Pulmonary artery endothelial cell (primary cell): ENCODE data around the gene MAP2K1. TPM values are rescaled to one million over a fixed set of nuclear protein-coding genes. Genes with fewer than 3 reads are reported as not detected.
"Not testable (repeated sequence)": the region's sequence is repeated elsewhere in the genome, so short reads cannot be mapped to it uniquely, and the experiment has no call there.

Experiments used
- DNase-seq: peaks from one replicate; pipeline ENCODE4 v3.0.0-alpha.2; 2011; ENCODE audit warnings: low read depth, low spot score
- total RNA-seq: library from RNA; depleted of rRNA; stranded (reverse); fragments of >200 nt; gene quantifications from 2 replicates; pipeline ENCODE4 v1.2.3, GENCODE V29; 2014

The MAP2K1 gene
- total RNA-seq, 1 donor from 2014 or later: 67.5 TPM

DNA sequence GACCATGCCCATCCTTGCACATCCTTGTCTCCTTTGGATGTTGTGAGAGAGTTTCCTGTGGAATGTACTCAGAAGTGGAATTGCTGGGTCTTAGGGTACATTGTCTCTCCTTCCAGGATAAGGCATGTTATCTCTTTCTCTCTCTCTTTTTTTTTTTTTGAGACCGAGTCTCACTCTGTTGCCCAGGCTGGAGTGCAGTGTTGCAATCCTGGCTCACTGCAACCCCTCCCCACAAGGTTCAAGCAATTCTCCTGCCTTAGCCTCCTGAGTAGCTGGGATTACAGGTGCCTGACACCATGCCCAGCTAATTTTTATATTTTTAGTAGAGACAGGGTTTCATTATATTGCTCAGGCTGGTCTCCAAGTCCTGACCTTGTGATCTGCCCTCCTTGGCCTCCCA lies 6.3 kb downstream of the MAP2K1 start:
- not testable (repeated sequence) for DNase-seq

DNA sequence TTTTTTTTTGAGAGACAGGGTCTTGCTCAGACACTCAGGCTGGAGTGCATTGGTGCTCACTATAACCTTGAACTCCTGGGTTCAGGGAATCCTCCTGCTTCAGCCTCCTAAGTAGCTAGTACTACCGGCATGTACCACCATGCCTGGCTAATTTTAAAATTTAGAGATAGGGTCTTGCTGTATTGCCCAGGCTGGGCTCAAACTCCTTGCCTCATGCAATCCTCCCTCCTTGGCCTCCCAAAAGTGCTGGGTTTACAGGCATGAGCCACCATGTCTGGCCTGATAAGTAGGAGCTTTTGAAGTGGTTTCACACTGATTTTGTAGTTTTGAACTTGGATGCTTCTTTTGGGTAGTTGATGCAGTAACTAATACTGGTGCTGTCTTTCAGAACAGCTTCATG lies 7.8 kb downstream of the MAP2K1 start:
- no peak for DNase-seq

DNA sequence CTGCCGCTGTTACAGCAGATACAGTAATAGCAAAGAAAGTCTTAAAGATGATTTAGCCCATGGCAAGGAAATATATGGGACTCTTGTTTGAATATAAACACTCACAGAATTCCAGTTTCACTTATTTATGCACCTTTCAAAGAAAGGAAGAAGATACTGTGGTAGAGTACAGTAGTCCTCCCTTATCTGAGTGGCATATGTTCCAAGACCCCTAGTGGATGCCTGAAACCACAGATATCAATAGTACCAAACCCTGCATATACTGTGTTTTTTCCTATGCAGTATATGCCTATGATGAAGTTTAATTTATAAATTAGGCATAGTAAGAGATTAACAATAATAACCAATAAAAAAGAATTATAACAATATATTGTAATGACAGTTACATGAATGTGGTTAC lies 8.2 kb downstream of the MAP2K1 start:
- no peak for DNase-seq

DNA sequence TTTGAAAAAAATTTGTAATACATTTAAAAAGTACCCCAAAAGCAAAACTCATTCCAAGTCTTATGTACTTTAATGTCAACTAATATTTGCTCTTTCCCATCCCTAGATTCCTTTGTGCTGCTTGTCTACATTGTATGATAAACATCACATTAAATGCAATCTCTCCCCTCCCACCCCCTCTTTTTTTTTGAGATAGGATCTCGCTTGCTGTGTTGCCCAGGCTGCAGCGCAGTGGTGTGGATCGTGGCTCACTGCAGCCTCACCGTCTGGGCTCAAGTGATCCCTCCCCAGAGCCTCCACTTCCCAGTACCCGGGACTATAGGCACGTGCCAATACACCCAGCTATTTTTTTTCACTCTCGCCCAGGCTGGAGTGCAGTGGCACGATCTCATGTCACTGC lies 12.6 kb downstream of the MAP2K1 start:
- DNase-seq: no peak

DNA sequence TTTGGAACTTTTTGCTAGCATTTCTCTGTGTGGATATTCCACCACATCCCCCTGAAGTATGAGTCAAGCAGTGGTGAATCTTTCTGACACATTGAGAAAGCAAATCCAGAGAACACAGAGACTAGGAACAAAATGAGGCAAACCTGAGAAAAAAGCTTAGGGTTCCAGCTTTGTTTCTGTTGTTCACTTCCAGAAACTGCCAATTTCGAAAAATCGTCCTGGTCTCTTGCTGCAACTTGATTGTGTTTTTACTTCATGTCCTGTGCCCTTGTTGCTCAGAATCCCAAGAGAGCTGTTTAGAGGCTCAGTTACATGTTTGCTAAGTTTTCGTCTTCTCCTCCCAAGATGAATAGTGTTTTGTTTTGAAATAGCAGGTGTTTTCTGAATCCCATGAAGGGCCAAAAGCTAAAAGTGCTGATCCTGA lies 13.7 kb downstream of the MAP2K1 start:
- no peak for DNase-seq

DNA sequence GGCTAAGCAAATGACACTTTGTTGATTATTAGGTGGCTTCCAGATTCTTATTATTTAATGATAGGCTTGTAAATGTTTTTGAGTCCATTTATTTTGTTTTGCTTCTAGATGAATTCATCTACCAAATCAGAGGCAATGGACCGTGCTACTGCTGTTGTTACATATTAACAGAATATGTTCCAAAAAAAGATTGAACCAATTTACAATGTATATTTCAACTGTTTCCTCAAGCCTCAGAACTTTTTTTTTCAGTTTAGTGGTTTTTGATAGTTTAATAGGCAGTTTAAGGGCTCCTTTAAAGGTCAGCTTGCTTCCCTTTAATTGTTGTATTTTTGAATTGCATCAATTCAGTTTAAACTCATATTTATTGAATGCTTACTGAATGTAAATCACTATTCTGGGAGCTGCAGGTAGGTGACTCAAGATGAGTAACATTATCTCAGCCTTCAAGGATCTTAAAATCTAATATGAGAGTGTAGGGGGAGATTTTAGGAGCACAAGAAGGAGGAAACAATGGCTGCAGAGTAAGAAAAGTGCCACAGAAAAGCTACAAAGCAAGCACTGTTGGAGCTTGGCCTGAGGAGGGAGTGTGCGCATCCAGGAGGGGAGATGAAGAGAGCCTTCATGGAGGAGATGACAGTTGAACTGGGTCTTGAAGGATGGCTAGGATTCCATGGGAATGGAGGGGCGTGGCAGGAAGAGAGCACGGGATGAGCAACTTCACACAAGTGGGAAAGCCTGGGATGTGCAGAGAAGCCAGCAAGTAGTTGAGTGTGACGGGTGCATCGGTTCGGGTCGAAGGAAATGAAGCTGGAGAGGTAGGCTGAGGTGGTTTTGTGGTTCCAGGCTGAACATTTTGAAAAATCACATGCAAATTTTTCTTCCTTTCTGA lies 14.7 kb downstream of the MAP2K1 start:
- no peak for DNase-seq

DNA sequence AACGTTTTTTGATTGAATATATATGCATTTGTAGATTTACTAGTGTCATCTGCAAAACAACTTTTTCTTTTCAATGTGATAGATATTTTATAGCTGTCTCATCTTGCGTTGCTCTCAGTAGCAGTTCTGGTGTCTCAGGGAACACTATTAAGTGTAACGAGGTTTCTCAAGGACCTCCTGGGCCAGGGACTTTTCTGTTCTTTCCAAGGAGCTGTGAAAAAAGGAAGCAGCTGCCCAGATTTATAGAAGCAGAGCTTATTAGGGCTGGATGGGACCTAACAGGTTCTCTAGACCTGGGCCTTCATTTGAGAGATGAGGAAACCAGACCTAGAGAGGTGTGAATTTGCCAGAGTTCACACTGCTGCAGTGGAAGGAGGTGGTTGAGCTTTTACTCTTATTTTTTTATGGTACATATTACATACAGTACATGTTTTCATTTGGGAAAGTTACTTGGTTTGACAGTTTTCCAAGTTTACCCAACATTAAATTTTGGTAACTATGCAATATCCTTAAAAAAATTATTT lies 16.1 kb downstream of the MAP2K1 start:
- DNase-seq: no peak

DNA sequence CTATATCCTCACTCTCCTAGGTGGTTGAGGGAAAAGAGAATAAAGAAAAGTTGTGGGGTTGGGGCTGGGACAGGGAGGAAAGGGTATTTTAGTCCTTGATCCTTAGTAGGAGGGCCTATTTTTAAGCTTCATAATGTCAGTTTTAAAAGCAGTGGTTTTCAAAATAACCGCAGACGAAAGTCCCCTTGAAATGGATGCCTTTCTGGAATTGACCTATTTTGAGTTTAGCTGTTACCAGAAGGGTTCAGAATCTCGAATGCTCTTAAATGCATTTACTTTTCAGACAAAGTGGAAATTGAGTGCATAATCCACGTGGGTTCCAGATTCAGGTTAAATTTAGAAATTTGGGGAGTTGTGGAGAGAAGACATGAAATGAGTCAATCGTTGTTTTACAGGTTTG lies 16.6 kb downstream of the MAP2K1 start:
- DNase-seq: no peak

DNA sequence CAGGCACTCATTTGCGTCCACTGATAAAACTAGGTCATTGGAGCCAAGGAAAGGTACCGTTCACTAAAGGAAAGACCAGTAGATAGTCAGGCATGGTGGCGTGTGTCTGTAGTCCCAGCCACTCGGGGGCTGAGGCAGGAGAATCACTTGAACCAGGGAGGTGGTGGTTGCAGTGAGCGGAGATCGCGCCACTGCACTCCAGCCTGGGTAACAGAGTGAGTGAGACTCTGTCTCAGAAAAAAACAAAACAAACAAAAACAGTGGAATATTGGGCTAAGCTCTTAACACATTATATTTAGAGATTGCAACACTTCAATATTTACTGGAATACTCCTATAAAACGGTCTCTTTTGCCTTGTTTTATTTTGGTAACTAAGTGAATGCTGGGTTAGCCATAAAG lies 17.4 kb downstream of the MAP2K1 start:
- DNase-seq: no peak

DNA sequence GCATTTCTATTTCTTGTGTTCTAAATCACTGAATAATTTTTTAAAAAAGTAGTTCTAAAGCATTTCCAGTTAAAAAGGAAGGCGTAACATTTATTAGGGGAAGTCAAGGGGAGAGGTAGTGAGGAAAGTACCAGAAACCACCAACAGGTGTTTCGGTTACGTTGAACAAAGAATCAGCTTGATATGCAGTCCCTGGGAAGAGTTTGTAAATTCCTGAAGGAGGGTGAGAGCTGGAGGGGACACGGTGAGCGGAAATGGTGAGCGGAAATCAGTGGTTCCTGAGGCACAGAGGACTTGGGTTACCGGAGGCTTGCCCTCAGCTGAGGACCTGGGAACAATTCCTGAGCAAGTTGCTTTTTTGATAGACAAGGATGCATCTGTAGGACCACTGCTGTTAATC lies 17.8 kb downstream of the MAP2K1 start:
- no peak for DNase-seq

DNA sequence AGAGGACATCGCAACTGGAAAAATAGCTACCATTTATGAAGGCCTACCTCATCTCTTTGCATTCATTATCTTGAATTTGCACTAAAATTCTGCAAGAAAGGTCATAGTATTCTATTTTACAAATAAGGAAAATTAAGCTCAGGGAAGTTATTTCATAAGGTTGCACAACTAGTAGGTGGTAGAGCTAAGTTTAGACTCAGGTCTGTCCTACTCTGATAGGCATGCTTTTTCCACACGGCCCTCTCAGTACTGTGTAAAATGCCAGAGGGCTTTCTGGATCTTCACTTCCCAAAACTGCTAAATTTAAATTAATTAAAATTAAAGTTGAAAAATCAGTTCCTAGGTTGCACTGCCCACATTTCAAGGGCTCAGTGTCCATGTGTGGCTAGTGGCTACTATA lies 18.3 kb downstream of the MAP2K1 start:
- DNase-seq: no peak

DNA sequence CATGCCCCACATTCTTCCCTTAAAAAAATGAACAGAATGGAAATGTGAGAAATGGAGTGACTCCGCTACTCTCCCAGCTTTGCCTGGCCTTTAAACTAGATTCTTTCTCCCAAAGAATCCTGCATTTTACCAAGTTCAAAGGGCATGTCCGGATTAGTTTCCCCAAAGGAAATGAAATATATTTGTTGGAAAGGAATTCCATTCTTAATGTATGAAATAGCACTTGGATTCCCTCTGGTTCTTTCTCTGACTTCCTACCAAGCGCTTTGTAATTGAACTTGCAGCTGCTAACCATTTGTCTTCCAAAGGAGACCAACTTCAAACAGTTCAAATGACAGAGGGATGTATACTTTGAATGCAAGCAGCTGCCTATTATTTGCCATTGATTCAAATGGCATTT lies 18.9 kb downstream of the MAP2K1 start:
- peak; percentile 74 for DNase-seq

DNA sequence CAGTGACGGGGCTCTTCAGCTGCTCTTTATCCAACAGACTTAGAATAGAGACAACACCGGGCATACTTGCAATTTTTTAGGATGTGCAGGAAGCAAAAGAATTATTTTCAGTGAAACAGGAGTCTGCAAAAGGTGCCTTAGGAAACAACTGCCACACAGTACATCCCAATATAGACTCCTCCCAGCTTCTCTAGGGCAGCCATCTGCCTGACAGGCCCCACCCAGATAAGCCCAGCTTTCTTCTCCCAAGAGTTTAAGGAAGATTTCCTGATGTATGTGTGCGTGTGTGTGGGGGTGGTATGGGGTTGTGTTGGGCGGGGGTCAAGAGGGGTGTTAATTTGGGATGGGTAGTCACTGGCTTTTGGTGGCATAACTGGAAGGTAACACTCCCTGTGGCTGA lies 21.5 kb downstream of the MAP2K1 start:
- no peak for DNase-seq

DNA sequence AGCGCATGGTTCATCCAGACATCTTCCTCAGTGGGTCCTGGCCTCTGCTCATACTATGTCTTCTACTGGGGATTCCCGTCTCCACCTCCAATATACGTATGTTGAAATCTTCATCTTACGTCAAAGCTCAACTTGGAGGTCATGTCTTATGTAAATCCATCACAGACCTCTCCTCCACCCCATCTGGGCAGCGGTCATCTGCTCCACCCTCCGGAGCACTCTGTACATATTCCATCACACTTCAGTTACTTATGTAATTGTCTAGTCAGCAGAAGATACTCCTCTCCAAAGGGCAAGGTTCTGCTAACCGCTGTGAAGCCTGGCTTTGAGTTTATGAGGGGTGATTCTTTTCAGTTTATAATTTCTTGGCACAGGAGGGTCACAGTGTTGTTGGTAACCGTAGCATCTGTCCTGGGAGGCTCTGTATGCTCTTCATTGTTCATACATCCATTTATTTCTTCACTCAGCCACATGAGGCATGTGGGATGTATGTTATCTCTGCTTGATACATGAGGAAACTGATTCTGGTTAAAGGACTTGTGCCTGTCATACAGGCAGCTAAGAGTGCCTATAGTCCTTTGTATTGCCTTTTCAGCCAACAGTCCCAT lies 22.1 kb downstream of the MAP2K1 start:
- no peak for DNase-seq

DNA sequence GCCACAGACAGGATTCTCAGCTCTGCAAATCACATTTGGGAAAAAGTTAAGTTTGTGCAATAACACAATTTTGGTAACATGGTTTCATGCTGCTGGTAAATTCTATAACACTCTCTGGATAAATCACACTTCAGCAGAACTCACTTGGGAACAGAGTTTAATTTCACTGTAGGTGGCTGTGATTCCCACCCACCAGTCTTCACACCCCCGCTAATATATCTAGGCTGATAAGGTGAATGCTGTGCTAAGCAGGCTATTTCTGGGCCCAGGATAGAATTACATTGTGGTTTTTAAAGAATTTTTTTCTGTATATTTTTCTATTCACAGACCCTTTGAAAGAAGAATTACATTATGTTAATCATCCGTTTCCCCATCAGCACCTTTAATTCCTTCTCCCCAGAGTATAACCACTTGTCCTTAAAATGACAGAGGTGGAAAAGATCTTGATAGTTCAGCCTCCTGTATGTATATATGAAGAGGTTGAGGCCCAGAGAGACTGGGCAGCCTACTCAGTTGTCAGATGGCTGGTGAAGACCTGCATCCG lies 22.9 kb downstream of the MAP2K1 start:
- no peak for DNase-seq

DNA sequence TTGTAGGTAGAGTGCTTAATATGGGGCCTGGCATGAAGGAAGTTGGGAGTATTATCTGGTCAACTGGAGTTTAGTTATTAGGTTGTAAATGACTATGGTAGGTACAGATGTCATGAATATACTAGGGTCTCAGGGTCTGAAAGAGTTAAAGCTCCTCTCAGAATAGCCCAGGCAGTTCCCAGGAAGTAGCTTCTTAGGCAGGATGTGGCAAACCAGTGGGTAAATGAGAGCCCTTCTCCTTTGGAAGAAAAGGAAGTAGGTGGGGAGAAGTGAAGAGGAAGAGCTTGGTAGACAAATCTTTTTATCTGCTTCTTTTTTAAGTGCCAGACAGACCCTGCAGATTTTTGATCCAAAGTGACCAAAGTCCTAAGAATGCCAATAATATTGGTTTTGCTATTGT lies 24.5 kb downstream of the MAP2K1 start:
- DNase-seq: no peak

DNA sequence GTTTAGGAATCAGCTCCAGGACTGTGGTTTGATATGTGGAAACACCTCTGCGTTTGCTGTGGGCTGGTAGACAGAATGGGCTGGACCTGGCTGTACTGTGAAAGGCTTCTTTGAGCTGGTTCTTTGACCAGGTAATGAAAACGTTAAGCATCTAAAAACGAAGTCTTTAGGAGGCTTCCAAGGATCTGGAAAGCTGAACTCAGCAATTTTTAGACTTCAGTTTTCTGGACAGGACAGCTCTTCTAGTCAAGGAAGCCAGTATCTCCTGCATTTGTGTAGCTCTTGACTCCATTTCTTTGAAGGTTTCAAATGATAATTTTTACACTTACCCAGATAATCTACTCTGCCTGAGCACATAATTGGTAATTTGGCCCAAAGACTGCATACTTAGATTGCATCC lies 25.5 kb downstream of the MAP2K1 start:
- no peak for DNase-seq

DNA sequence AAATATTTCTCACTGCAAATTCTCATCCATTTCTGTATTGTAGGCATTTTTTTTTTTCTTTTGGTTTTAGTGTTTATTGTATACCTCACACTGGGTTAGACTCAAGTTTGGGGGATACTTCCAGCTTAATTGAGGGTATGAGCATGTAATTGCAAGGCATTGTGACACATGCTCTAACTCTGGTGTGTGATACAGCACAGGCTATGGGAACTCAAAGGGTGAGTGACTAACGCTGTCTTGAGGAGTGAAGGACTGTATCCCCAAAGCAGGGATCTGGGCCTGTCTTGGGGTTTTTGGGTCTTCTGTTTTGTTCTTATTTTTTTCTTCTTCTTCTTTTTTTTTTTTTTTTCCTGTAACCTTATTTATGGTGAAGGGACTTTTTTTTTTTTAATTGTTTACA lies 26.9 kb downstream of the MAP2K1 start:
- DNase-seq: no peak

DNA sequence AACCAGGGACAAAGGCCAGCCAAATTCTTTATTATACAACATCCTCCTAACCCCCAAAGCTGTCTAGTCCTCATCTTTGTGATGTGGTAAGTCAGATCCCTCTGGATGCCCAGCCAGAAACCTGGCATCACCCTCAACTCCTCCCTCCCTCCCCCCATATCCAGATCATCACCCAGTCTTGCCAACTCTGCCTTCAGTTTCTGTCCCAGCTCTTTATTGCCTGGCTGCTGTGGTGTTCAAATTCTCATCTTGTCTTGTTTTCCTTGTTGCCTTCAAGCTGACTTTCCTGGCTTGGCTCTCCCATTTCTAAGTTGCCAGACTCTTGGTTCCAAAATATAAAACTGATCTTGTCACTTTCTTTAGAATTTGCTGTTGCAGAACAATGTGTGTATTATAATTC lies 28.6 kb downstream of the MAP2K1 start:
- DNase-seq: no peak

DNA sequence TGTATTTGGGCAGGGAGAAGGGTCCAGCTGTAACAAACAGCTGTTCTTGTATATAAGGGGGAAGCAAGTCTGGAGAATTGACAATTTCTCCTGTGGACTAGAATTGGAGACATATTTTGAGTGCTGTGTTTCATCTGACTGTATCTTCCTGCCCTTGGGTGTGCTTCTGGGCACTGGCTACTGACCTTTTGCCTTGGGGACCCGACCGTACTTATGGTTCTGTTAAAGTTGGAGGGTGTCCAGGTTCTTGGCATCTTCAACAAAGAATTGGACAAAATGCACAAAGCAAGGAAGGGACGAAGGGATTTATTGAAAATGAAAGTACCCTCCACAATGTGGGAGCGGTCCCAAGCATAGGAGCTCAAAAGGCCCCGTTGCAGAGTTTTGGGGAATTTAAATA lies 31.0 kb downstream of the MAP2K1 start:
- no peak for DNase-seq

DNA sequence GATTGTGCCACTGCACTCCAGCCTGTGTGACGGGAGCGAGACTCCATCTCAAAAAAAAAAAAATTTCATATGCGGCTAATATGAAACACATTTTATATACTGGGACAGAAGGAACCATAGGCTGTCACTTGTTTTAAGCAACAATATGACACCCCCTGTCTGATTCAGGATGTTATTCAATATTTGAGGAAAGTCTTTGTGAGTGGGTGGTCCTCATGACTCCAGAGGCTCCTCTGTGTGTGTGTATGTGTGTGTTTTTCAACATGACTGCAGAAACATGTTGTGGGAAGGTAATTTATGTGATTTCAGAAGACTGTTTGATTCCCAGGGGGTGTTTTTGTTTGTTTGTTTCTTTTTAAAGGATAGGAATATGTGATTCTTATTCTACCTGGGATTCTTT lies 32.8 kb downstream of the MAP2K1 start:
- DNase-seq: no peak

DNA sequence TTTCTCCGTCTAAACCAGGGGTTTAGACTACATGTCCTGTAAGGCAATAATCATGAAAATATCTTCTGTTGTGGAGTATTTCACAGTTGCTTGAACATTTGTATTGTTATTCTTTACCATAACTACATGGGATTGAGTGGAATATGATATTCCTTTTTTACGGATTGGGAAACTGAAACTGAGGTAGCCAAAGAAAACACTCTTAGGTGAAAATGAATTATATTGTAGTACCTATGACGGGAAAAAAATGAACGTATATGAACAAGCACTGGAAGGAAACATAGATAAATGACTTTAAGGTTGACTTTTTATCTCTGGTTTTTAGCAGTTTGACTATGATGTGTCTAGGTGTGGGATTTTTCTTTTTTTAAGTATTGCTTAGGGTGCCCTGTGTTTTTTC lies 35.6 kb downstream of the MAP2K1 start:
- no peak for DNase-seq

DNA sequence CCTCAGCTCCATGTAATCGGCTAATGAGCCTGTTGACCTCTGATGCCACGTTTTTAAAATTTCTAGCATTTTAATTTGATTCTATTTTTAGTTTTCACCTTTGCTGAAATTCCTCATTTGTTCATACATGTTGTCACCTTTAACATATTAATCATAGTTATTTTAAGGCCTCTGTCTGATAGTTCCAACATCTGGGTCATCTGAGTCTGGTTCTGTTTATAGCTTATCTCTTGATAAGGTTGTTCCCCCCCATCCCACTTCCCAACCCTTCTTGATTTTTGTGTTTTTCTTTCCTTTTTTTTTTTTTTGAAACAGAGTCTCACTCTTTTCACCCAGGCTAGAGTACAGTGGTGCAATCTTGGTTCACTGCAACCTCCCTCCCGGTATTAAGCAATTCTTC lies 36.4 kb downstream of the MAP2K1 start:
- no peak for DNase-seq
